Astrocyte of the hippocampus (primary cell): ENCODE measurements around the gene AMFR.
A peak's percentile ranks its signal among the peaks of the same experiment; 100 is the strongest.

ENCODE experiments used
- DNase-seq: peaks from one replicate; pipeline ENCODE4 v3.0.0; 2011; ENCODE audit warnings: low read depth, low spot score

The AMFR gene

DNA sequence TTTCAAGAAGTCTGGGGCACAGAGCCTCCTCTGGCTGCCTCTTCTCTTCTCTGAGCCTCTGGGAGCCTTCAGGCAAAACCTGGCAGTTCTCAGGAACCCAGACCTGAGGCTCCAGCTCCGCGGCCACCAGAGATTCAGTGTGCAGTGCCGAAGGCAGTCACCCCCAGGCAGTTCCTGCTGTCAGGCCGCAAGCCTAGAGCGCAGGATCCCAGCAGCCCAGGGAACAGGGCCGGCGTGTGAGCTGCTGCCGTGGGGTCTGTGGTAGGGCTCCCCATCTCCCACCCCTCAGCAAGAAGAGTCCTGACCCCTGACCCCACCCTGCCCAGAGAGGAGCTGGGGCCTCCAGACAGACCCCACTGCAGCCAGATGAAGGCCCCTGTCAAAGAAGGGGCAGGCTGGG is 78.2 kb downstream of the AMFR start:
- no peak for DNase-seq

DNA sequence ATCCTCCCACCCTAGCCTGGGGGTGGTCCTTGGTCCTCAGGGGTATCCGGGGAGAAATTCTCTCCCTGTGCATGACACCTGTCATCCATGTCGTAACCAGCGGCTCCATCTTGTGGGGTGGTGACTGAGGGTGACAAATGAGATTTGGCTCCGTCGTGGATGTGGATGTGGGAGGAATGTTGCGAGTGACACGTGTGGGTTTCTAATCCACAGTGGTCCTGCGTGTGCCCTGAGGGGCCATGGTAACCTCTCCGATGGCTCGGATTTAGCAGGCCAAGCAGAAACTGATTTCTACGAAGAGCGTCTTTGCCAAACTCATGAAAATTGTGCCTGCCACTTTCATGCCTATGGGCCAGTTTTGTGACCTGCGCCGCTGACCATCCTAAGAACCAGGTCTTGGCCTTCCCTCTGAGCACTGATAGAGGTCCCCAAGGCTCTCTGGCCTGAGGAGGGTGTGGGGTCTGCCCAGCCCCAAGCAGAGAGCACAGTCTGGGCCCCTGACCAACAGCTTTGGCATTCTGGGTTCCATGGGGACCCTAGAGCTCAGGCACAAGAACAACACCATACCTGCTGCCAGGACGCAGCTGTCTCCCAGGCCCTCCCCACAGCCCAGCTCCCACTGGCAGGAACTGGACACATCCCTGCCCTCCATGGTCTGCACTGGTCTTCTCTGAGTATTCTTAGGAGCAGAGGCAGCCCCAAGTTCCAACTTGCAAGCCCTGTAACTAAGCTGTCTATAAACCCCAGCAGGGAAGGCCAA is 79.0 kb downstream of the AMFR start:
- DNase-seq: no peak

DNA sequence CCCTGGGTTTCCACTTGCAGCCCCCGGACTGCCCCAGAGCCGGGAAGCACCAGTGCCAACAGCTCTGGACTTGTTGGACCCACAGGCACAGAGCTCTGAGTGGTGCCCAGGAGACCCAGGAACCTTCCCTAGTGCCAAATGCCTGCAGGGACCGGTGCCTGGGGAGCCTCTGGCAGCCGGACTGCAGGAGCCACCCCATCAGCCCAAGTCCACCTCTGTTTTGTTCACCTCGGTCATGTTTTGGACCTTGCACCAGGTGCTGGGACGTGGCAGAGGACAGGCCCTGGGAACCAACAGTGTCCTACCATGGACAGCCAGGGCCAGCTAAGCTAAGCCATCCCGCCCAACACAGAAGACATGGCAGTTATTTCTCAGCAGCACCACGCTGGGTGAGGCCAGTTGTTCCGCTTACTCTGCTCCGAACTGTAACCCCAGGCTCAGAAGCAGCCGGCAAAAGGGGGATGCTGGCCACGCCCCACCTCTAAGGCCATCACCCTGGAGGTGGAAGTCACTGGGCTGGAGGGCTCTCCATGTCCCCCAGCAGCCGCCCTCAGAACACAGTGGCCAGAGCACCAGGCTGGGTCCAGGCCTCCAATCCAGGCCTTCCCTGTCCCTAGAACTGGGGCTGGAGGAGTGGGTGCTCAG is 79.8 kb downstream of the AMFR start:
- no peak for DNase-seq

DNA sequence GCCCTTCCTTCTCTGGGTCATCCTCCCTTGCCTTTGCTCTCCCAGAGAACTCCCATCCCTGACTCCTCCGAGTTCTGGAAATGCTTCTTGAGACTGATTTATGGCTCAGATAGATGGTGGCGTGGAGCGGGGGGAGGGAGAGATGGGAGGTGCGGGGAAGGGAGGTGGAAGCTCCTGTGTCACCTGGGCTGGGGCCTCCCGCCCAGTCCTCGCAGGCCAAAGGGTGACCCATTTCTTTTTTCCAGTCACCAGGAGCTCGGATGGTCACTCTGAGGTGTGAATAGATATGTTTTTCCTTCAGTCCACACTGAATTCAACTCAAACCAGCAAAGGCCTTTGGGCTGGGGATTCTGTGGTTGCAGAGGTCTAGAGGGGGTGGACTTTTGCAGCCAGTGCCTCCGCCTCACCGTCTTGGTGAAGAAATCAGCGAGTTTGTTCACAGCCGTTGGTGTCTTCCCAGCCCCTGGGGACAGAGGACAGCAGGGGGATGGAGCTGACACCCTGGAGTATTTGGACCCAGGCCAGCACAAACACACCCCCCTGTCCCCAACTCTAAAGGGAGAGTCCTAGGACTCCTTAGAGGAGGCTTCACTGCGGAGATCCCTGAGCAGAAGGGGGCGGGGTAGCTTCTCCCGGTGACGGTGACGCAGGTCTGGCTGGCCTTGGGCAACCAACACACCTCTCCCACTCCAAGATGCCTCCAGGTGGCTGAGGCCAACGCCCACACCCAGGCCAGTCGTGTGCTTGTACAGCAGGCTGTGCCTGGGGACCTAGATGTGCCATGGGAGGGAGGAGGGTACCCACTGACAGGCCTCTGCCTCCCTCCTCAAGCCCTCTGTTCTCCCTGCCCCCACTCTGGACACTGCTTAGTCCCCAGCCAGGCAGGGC is 80.6 kb downstream of the AMFR start:
- DNase-seq: no peak

DNA sequence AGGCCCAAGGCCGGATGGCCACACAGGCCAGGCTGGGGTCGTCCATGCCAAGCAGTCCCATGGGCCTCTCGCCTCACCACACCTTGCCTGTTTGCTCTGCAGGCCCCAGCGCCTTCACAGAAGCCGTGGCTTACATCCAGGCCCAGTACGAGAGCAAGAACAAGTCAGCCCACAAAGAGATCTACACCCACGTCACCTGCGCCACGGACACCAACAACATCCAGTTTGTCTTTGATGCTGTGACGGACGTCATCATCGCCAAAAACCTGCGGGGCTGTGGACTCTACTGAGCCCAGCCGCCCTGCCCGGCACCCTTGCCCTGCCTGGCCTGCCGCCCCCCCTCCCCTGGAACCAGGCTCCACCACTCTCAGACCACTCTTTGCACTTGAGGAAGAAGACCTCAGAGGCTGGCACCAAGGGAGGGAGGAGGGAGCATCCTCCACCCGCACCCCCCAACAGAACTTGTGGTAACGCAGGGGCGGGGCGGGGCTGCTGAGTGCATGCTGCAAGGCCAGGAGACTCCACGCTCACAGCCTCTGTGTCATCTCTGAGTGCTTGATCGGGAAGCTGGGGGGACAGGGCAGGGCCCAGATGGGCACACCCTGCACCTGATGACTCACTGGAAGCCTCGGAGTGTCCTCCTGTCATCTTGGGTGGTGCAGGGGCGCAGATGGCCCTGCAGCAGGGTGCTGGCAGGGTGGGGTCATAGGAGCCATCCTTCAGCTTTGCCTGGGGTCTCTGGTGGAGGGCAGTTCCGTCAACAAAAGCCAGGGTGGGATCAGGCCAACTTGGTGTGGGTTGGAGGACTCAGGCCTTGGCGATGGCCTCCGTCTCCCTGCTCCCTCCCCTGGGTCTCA is 81.5 kb downstream of the AMFR start:
- DNase-seq: no peak

DNA sequence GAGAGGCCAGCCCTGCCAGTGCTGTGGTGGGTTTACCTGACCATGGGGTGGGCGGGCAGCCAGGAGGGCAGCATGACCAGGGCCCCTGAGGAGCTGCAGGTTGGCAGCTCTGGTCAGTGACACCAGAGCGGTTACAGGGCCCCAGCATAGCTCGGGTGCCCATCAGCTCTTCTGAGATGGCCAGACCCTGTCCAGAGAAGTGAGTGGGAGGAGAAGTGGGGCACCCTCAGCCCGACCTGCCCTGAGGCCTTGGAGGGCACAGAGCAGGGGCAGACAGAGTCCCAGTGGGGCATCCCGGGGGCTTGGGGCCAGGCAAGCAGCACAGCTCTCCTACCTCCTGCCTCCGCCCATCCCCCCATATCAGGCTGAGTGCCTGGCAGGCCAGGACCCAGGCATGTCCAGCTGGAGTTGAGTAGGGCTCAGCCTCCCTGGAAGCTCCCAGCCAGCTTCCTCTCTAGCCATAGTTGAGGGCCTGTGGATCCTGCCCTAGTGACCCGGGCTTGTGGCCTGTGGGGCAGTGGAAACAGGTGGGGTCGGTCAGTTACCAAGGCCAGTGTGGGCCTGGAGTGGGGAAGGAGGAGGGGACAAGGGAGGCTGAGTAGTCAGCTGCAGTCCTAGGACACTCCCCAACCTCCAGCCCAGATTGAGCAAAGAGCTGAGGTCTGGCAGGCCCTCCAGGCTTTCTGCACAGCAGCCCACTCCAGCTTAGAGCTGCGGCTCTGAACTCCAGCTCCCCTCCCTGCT is 83.5 kb downstream of the AMFR start:
- DNase-seq: no peak

DNA sequence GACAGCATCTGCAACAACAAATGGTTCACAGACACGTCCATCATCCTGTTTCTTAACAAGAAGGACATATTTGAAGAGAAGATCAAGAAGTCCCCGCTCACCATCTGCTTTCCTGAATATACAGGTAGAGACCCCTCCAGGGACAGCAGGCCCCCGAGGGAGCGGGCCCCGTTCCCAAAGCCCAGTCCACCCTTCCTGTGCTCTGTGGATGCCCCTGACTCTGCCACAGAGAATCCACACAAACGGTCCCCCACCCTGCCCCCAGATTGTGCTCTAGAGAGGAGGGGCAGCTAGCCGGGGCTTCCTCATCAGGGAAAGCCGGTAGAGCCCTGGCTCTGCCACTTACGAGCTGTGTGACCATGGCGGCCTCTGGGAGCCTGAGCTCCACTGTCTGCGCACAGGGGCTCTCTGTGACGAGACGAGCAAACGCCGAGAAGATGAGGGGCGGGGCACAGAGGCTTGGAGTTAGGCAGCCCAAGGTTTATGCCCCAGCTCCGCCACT is 84.4 kb downstream of the AMFR start:
- DNase-seq: no peak

DNA sequence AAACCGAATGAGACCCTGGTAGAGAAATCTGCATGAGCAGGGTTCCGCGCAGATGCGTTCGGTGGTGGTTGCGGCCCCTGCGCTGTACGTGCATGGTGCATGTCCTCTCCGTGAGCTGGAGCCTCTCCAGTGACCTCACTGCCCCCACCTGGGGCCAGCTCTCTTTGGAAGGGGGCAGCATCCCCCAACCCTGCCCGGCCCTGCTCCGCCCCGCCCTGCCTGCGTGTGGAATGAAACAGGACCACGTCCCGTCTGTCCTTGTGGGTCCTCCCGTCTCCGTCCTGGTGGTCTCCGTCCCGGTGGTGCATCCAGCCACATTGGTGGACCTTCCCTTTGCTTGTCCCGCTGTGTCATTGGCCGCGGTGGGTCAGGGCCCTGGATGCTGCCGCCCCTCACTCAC is 84.9 kb downstream of the AMFR start:
- no peak for DNase-seq

DNA sequence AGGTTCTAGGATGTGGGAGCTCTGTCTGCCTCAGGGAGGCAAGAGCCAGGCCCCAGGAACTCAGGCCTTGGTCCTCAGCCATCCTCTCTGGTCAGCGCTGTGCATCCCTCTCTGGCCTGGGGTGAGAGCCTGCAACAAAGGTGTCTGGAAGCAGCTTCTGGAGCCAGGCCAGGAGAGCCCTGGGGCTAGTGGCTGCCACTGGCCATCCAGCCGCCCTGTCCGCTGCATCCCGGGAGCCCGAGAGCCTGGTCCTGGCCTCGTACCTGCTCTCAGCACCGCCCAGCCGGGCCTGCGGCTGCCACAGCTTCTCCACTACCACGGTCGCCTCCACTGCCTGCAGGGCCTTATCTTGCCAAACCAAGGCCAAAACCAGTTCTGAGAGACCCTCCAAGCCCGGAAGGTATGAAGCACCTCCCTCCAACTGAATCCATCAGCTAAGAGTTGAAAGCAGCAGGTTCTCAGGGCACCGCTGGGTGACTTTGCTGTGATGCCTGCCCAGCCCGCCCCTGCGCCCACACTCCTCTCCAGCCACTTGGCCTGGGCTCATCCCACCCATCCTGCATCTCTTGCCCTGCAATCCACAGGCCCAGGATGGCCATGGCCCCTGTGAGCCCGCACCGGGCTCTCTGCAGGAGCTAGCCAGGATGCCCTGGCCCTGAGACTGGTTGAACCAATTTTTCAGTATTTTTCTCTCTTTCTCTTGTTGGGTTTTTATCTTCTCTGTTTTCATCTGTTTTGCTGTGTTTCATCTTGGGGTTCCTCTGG is 85.7 kb downstream of the AMFR start:
- DNase-seq: no peak

DNA sequence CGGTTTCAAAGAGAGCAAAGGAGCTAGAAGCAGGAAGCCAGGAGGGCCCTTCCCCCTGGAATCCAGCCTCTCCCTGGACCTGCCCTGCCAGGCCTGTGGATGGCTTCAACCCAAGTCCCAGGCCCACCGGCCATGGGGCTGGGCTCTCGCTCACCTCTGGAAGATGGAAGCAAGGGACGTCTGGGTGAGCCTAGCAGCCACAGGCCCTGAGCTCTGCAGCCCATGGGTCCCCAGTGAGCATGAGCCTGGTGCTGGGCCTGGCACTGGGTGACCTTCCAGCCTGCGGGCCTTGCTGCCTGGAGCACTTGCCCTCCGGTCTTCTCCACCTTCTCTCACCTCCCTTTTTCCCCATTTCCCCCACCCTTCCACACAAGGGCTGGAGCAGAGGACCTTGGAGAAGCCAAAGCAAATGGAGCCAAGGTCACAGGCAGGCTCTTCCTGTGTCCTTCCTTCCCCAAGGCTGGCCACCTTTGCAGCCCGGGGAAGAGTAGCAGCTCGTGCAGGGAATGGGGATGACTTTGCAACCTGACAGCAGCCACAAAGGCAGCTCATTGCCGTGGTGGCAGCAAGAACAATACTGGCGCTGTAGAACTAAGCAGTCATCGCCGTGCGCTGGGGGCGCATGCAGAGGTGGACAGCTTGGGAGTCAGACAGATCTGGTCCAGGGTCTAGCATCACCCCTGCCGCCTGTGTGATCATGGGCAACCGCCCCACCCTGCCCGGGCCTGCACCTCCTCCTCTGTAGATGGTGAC is 86.6 kb downstream of the AMFR start:
- no peak for DNase-seq

DNA sequence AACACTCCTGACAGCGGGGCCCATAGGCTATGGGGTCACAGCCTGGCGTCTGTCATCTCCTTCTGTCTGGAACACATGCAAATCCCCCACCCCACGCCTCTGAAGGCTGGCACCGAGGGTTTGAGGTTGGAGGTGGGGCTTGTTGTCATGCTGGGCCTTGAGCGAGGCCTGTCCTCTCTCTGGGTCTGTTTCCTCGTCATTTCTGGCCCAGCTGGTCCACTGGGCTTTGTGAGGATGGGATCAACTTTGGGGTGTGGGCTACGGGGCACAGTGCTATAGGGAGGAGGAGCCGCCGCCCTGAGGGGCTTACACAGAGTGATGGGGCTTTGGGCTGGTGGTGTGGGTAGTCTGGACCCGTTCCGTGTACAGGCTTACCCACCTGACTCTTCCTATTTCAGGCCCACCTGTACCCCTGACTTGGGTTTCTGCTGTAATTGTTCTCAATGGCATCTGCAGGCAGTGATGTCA is 87.5 kb downstream of the AMFR start:
- DNase-seq: no peak

DNA sequence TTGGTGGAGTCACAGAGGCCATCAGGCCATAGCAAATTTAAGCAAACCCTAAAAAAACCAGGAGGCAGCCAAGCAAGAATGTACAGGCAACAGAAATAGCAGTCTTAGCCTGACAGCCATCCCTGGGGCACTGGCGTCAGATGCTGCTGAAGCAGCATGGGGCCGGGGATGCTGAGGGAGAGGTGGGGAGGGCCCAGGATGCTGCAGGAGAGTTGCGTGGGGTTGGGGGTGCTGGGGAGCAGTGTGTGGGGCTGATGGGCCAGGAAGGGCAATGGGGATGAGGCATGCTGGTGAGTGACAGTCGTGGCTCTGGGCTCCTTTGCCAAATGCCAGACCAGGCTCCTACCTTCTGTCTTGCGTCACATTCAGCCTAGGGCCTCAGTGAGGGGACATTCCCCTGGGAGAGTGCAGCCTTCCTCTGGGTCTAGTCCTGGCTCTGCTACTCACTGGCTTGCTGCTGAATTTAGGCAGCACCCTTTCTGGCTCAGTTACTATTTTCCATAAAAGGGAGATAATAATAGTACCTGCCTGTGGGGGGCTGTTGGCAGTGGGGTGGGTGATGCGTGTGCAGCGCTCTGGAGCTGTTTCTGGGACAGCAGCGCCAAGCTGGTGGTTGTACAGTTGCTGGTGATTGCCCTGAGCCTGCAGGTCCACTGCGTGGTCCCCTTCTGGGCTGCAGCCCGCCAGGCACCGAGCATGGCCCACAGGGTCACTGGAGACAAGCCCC is 88.1 kb downstream of the AMFR start:
- DNase-seq: no peak

DNA sequence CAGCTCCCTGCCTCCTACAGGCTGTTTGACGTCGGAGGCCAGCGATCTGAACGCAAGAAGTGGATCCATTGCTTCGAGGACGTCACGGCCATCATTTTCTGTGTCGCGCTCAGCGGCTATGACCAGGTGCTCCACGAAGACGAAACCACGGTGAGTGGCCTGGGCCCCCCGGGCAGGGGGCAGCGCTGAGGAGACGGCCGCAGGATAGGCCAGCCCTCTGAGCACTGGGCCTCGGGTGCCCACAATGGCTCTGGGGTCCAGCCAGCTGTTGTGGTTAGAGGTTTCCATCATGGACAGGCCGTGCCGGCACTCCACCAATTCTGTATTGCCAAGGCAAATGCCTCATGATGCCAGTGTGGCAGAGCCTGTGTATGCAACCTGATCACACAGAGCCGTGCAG is 88.6 kb downstream of the AMFR start:
- no peak for DNase-seq

DNA sequence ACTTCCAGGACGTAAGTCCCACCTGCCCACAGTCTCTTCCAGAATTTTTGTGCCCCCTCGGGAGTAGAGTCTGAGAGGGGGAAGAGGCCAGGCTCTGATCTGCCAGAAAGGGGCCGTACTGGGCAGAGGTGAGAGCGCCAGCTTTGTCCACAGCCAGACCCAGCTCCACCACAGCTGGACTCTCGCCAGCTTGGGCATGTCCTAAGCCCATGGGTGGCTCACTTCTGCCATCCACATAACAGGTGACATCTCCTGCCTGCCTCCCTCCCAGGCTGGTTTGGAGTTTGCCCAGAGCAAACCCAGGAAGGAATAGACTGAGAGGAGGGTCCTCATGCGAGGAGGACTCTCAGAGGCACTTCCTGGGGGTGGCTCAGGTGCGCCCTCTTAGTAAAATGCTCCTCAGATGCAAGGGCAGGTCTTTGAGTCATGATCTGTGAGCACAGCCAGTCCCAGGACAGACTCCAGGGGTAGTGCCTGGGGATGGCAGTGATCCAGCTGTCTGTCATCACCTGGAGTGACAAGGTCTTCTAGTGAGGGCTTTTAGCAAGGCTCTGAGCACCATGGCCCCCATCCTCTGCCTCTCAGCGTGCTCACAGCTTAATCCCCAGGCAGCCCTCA is 89.2 kb downstream of the AMFR start:
- DNase-seq: no peak

DNA sequence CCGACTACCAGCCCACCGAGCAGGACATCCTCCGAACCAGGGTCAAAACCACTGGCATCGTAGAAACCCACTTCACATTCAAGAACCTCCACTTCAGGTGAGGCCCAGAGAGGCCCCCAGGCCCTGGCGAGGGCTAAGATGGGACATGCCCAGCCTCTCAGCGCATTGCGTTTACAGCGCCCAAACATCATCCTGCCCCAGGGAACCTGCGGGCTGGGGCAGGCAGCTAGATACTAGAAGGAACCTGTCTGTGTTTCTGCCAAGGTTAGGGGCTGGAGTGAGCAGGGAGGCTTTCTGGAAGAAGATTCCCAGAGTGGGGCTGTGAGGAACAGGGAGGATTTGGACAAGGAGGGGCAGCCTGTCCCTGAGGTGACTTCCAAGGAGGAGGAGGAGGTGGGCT is 90.6 kb downstream of the AMFR start:
- DNase-seq: no peak

DNA sequence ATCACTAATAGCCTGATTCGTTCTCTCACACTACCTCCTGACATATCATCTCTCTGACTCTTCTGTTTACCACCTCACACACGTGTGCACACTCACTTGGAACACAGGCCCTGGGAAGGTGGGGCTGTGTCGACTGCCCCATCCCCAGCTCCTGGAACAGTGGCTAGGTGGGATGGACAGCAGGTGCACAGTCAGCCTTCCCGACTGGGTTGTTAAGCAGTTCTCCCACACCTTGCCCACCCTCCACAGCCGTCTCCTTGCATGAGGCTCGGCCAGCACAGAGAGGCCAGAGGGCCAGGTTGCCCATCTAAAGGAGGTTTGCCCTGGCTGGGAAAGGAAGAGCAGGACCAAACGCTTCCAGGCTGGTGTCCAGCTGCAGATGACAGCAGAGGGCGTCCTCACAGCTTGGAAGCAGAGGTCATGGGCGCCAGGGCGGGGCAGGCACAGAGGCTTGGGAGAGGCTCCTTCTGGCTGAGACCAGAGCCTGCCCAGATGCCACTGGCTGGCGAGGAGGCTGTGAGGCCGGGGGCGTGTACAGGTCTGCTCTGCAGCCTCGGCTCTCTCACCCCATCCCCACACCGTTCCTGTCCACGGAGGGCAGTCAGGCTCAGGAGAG is 92.8 kb downstream of the AMFR start:
- DNase-seq: peak; percentile 21

DNA sequence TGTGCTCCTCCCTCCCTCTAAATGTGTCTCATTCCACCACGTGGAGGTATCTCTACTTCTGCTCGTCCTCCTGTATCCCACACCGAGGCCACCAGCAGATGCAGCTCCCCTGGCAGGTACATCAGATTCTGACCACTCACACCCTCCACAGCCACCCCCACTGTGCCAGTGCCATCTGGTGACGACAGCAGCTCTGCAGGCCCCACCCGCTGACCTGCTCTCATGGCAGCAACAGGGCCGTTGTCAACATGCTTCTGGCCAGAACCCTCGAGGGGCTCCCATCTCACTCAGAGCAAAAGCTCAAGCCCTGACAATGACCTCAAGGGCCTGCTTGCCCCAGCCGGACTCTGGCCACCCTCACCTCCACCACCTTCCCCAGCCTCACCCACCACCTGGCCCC is 93.4 kb downstream of the AMFR start:
- no peak for DNase-seq

DNA sequence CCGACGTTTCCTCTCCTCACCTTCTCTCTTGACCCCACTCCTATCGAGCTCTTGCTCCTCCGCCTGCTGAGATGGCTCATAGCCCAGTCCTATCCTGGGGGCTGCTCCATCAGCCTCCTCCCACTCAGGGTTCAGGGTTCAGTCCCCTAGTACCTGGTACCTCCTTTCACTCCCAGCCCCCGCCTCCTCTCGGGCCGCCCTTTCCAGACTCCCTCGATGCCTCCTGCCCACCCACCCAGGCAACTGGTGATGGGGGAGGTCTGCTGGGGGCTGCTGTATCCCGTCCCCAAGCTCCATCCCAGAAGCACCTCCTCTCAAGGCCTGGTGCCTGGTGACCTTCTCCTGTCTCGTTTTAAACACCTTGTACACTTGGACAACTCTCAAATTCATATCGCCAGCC is 93.9 kb downstream of the AMFR start:
- DNase-seq: no peak
